Activated T-helper 1 cell treated with anti-CD3 and anti-CD28 coated beads, Interleukin-2, amount 50 U/mL, for 16 hours (primary cell): Measurements from ENCODE around the gene DTNA.
"Not testable (repeated sequence)": the region's sequence is repeated elsewhere in the genome, so short reads cannot be mapped to it uniquely, and the experiment has no call there.

Experiments used
- DNase-seq, 2 donors: peaks; one replicate each; pipeline ENCODE4 v3.0.0-alpha.2; 2020; ENCODE audit warnings: low read depth in 1 of 2, low spot score in 1 of 2

DTNA gene

GRCh38 chr18:34723143-34723542 is 13.0 kb downstream of the DTNA start:
- DNase-seq = no peak

DNA sequence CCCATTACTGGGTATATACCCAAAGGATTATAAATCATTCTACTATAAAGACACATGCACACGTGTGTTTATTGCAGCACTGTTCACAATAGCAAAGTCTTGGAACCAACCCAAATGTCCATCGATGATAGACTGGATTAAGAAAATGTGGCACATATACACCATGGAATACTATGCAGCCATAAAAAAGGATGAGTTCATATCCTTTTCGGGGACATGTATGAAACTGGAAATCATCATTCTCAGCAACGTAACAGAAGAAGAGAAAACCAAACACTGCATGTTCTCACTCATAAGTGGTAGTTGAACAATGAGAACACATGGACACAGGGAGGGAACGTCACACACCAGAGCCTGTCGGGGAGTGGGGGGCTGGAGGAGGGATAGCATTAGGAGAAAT is 15.6 kb downstream of the DTNA start:
- not testable (repeated sequence) for DNase-seq

DNA sequence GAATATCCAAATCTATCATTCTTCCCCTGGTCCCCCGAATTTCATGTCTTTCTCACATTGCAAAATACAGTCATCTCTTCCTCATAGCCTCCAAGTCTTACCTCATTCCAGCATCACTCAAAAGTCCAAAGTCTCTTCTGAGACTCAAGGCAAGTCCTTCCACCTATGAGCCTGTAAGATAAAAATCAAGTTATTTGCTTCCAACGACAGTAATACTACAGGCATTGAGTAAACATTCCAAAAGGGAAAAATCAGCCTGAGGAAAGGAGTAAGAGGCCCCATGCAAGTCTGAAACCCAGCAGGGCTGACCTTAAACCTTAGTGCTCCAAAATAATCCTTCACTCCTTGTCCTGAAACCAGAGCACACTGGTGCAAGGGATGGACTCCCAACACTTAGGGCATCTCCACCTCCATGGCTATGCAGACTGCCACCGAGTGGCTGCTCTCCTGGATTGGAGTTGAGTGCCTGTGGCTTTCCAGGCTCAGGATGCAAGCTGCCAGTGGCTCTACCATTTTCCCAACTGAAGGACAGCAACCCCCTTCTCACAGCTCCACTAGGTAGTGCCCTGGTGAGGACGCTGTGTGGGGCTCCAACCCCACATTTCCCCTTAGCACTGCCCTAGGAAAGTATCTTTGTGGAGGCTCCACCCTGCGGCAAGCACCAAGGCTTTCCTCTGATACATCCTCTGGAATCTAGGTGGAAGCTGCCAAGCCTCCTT is 16.3 kb downstream of the DTNA start:
- no peak for DNase-seq

GRCh38 chr18:34729264-34729663 is 19.2 kb downstream of the DTNA start:
- DNase-seq = no peak

- no peak for DNase-seq
Measured at GRCh38 chr18:34729740-34730355, 19.8 kb downstream of the DTNA start.

GRCh38 chr18:34730774-34731173 is 20.7 kb downstream of the DTNA start:
- no peak for DNase-seq

DNA sequence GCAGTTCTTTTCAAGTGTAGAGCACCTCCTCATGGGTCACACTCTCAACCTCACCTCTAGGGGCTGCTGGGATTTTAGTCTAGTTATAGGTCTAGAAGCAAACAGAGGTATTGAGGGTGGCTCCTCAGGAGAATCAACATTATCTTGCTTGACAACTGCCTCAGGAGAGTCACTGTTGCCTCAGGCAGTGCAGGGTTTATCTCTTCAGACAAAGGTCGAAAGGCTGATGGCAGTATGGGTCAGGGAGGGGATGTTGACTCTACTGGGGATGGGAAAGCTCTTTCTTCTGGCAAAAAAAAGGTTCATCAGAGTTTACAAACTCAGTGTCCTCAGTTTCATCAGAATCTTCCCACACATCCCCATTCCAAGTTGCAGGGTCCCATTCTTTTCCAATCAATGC is 24.0 kb downstream of the DTNA start:
- DNase-seq = no peak

GRCh38 chr18:34734526-34734925 is 24.4 kb downstream of the DTNA start:
- DNase-seq = not testable (repeated sequence)

DNA sequence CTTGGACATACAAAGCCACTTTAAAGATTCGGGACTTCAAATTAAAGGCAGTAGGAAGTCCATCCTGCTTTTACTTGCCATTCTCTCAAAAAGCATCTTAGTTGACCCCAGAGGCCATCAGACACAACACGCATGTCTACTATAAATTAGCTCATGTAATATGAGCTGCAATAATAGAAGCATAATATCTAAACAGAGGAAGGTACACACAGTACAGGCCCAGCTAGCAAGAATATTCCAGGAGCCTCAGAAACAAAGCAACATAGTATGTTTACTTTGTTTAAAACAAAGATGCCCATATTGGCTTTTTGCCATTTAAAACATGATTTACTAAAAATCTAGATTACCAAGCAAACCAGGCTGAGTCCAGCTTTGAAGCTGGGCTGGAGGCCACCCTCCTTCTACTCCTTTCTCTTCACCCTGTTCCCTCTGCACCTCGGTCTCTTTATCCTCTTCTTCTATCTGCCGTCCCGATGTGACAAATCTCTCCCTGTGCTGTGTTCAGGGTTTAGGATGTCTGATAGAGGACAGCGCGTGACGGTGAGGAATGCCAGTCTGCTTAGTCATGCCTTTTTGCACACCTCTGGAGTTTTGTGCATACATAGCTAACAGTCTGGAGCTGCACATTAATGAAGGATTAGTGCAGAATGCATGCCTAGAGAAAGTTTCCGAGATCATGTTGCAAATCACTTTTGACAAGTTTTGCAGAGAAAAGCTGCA is 28.2 kb downstream of the DTNA start:
- DNase-seq = no peak

- no peak for DNase-seq
Measured at GRCh38 chr18:34740101-34740500, 30.0 kb downstream of the DTNA start.

DNA sequence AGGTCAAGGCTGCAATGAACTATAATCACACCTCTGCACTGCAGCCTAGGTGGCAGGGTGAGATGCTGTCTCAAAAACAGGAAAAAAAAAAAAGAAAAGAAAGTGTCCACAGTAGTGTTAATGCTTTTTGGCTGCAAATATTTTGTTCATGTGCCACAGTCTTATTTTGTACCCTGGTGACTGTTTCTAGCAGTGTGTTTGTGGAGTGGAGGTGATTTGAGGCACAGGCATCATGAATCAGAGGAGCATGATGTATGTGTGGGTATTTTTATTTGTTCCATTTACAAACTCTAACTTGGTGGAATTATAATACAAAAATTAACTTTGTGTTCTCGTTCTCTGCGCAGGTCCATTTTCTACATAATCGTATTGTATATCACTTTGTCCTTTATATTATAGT is 30.6 kb downstream of the DTNA start:
- DNase-seq = no peak

- DNase-seq = no peak
Measured at GRCh38 chr18:34741401-34741800, 31.3 kb downstream of the DTNA start.

- DNase-seq = no peak
Measured at GRCh38 chr18:34742891-34743341, 32.8 kb downstream of the DTNA start.

- DNase-seq = no peak
Measured at GRCh38 chr18:34744569-34744968, 34.5 kb downstream of the DTNA start.

DNA sequence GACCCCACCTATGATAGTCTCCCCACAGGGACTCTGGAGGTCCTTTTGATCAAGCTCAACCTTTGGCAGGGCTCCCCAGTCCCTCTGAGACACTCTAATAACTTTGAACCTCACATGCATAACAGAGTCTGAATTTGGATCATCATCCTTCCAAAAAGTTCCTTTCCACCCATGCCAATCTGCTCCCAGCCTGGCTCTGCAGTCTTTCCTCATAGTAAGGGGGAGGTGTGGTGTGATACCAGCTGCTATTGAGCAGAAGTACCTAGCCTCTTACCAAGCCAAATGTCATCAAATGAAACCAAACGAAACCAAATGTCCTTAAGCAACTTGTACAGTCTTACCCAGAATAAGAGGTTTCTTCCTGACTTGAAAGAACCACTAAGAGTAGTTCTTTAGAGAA is 36.5 kb downstream of the DTNA start:
- DNase-seq = no peak

DNA sequence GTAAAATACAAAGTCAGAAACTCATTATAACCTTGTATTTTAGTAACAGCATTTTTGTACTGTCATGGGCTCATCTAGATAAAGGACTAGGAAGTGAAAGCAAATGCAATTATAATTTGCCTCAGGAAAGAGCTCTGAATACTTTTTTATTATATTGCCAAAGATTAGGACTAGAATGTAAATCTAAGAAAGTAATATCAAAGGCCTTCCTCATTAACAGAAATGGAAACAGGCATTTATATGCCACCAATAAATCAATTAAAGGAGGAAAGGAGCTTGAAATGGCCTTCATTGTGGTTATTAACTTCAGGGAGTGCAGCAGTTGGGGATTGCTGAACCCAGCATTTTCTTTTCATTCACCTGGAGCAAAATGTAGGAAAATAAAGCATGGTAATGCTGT is 39.6 kb downstream of the DTNA start:
- no peak for DNase-seq

GRCh38 chr18:34752056-34752455 is 42.0 kb downstream of the DTNA start:
- DNase-seq = no peak

- DNase-seq = no peak
Measured at GRCh38 chr18:34754300-34754699, 44.2 kb downstream of the DTNA start.

GRCh38 chr18:34757666-34758065 is 47.6 kb downstream of the DTNA start:
- no peak for DNase-seq

GRCh38 chr18:34758378-34758948 is 48.4 kb downstream of the DTNA start:
- no peak for DNase-seq

GRCh38 chr18:34760444-34760843 is 50.3 kb downstream of the DTNA start:
- DNase-seq = no peak

DNA sequence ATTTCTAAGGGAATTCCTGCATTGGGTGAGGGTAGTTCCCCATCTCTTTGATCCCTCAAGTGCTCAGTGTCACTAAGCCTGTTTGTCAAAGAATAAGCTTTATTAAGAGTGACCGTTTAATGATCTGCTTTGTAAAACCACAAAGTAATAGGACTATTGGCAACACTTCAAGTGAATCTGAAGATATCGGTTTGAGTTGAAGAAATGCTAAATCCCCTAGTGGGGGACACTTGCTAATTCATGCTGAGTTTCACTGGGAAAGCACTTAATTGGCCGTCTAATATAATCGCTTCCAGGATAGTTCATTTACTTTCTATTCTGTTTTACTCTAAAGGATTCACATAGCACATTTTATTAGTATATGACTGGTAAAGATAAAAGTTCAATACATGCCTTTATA is 54.4 kb downstream of the DTNA start:
- no peak for DNase-seq
